ENCODE data around the gene STAC.

STAC gene

DNA sequence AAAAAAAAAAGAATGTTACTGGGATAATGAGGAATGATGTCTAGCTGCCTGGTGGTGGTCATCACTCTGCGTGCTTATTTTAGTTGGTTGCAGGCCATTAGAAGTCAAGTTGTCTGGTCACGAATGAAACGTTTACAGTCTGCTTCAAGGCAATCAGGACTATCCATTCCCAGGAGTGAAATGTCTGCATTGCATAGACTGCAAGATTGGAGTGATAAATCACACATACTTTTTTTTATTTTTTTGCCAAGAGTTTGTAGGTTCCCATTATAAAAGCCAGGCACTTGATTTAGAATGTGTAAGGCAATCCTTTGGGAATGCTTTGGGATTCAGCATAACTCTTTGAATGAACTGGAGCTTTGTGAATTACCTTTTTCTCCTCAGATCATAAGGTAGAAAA lies 132.3 kb downstream of the STAC start:
- no peak for DNase-seq (ENCODE audit: low read depth in 3 of 3, low spot score in 1 of 3)

DNA sequence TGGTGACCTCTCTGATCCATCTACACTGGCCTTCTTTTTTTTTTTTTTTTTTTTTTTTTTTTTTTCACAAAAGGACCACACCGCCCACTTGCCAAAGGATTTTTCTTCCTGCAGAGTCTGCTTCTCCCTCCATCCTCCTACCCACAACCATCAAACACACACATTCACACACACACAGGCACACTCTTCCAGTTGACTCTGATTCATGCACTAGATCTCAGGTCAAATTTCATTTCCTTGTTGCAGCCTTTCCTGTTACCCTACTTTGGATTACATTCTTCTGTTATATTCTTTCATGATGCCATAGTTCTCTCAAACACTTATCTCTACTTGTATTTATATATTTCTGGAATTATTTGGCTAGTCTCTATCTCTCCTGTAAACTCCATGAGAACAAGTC lies 133.9 kb downstream of the STAC start:
- no peak for DNase-seq (ENCODE audit: low read depth in 3 of 3, low spot score in 1 of 3)

DNA sequence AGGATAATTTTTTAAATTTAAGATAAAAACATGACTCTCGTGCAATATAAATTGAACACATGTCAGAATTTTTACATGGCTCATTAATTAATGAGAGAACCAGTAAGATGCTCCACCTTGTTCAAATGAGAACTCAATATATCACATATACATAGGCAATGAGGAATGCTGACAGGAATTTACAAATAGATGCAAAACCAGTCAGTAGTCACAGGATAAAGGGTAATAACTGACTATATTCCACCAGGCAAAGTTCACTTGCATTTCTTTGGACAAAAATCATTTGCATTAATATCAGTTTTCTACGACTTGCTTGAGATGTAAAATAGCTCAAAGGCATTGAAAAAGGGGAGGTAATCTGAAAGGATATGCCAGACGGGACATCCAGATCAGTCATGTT lies 139.4 kb downstream of the STAC start:
- DNase-seq (ENCODE audit: low read depth in 3 of 3, low spot score in 1 of 3): no peak

DNA sequence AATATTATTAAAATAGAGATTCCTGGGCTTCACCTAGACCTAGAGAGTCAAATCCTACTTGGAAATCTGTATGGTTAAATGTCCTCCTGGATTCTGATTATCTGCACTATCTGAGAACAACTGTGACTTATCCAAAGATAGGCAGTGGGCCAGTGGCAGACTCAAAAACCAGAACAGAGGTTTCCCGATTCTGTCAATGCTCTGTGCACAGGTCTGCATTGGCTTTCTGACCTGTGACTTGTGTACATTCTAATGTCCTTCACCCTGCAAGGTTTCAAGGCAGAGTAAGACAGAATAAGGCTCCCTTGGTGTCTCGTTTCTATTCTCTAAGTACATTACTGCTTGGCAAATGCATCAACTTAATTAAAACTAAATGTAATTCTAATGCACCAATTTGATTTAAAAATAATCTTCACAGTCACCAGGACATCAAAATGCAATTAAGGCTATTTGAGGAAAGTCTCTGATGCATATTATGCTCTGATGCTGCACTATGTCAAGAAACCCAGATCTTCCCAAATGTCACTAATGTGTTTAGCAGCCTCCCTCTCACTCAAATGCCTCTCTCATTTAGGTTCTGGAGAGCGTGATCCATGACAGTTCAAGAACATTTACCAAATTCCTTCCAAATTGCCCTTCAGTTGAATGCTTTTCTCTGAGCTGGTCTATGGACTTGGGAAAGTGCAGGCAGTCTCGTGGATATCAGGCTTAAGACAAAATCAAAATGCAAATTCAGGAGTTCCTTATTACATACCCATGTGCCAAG lies 140.1 kb downstream of the STAC start:
- DNase-seq (ENCODE audit: low read depth in 3 of 3, low spot score in 1 of 3): no peak

DNA sequence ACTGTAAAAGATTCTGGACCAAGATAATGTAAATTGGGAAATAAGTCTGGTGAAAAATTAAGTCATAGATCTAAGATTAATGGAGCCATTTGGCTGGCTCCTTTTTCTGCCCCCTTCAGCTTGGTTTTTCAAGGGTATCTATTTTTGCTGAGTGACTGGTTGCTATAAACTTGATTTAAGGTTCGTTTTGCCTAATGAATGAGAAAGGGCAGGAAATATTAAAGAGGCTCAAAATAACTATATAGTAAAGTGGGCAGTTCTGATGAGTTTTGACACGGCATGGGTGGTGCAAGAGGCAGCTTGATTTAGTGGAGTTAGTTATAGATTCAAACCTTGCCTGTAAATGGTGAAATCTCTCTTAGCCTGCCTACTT lies 140.7 kb downstream of the STAC start:
- DNase-seq (ENCODE audit: low read depth in 3 of 3, low spot score in 1 of 3): no peak

DNA sequence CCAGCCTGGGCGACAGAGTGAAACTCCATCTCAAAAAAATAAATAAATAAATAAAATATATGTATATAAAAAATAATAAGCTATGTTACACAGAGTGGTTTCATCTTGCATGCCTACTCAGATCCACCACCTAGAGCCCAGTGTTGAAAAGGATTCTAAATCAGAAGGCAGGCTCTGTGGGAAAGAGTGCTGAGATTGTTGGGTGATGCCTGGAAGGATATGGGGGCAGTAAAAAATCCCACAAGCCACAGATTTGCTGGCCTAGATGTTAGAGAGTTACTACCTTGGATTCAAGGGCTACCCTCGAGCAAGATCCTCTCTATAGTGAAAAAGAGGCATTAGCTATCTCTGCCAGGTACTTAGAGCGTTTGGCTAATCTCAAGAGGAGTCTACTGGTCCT lies 144.3 kb downstream of the STAC start:
- no peak for DNase-seq (ENCODE audit: low read depth in 3 of 3, low spot score in 1 of 3)

DNA sequence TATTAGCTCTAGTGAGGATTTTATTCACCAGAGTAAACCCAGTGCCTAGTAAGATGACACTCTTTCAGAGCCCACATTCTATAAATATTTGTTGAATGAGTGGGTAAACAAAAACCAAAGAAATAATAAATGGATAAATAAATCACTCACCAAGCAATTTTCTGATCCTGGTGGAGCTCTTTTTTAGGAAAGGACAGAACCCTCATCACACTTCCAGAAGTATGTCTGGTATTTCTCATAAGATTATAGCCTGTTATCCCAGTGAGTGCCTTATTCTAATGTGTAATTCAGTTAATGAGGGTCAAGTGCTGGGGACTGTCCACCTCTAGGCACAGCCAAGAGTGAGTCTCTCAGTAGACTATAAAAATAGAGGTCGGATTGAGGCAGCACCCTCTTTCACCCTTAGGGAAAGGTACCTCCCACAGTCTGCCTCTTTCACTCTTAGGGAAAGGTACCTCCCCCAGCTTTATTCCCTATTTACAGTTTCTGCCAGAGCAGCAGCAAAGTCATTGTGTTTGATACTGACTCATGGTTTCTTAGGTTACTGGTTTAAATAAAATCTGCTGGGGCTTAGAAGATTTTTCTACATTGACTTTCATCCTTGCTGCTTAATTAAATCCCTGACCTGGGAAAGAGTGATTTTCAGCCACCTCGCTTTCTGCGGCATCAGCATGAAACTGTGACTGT lies 145.0 kb downstream of the STAC start:
- DNase-seq (ENCODE audit: low read depth in 3 of 3, low spot score in 1 of 3): no peak

DNA sequence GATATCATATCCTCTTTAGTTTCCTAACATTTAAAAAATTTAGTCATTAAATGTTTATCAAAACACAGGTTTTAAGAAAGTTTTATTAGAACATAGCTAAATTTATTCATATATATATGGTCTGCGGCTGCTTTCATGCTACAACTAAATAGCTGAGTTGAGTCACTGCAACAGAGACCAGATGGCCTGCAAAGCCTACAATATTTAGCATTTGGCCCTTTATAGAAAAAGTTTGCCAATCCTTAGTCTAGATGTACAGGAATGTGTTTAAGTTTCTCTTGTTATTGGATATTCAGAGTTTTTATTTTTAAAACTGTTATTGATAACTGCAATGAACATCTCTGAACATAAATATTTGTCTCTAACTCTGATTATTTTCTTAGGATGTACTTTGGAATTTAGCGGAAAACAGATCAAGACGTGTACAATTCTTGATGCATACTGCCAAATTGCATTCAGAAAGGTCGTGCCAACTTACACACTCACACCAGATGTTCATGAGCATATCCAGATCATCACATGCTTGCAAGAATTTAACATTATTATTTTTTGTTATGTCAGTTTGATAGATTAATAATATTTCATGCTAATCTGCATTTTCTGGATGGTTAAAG lies 157.9 kb downstream of the STAC start:
- DNase-seq (ENCODE audit: low read depth in 3 of 3, low spot score in 1 of 3): no peak

DNA sequence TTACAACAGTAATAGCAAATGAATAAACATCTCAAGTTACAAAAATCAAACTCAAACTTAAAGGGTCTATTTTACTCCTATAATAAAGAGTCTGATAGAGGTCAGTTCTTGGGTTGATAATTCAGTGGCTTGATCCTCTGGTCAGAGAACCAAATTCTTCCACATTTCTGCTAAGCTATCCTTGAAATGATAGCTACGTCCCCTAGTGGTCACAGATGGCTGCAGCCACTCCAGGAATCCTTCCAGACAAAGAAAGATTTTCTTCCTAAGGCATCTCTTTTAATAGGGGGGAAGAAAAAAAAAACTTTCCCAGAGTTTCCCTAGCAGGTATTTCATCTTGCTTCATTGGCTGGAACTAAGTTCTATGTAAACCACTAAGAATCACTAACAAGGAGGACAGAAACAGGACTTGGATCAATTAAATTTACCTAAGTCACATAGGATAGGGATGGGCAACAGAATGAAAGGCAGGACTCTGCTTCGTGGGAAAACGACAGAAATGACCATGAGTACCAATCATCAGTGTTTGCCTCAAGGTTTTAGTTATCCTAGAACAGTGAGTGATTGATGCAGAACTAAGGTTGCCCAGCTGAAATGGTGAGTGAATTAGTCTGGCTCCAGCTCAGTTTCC lies 160.7 kb downstream of the STAC start:
- no peak for DNase-seq (ENCODE audit: low read depth in 3 of 3, low spot score in 1 of 3)

DNA sequence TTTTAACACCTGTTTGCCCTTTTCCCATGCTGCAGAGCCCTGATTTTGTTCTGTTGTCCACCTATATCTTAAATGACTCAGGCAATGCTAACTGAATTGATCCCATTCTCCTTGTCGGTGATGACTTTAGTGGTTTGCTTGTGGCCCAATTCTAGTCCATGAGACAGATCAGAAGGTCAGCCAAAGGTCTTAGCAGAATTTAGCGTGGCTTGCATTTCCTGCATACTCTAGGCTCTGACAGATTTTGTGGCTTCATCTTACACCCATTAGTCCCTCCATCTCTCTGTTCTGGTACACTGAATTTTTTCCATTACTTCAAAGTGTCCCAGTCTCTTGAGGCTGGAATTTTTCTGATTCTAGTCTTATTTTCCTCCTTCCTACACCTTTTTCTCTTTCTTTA lies 161.9 kb downstream of the STAC start:
- DNase-seq (ENCODE audit: low read depth in 3 of 3, low spot score in 1 of 3): no peak

DNA sequence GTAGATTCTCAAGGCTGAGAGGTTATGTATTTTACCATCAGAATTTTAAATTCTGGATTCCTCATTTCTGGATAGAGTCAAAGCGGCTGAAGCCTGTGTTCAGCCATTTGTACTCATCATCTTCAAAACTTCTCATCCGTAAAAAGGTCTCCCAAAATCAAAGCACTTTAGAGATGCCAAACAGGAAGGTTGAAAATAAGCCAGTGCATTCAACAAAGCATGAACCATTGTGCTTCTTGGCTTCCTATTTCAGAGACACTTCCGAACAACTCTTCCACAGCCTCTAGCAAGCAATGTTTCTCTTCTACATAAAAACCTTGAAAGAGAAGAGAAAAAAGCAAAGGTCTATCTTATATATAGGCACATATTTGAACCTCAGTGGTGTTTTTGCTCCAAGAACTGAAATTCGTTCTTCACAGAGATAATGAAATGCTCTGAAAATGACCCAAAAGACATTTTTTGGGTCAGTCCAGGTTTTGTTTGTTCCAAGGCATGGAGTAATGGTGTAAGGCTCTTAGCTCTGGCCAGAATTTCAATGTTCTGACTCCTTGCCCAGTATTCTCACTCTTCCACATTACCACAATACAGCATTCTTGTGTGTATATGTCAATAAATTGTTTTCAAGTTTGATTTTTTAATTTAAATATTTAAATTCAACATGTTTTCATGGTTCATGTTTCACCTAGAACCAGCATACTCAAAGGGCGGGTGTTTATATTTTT lies 163.1 kb downstream of the STAC start:
- DNase-seq (ENCODE audit: low read depth in 3 of 3, low spot score in 1 of 3): no peak

DNA sequence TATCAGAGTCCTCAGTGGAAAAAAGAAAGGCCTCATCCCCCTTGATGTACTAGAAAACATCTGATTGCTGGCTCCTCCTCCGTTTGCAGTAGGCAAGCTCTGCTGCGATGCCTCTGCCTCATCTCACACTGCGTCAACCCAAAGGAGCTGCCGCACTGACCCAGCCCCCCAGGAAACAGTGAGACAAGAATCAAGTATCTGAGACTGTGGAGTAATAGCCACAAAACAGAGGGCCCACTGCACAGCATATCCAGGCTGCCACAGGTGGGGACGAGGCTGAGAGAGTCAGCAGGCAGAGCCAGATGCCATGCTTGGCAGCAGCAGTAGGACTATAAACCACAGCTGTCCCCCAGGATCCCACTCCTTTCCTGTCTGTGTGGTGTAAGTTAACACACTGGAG lies 165.9 kb downstream of the STAC start:
- DNase-seq (ENCODE audit: low read depth in 3 of 3, low spot score in 1 of 3): no peak

DNA sequence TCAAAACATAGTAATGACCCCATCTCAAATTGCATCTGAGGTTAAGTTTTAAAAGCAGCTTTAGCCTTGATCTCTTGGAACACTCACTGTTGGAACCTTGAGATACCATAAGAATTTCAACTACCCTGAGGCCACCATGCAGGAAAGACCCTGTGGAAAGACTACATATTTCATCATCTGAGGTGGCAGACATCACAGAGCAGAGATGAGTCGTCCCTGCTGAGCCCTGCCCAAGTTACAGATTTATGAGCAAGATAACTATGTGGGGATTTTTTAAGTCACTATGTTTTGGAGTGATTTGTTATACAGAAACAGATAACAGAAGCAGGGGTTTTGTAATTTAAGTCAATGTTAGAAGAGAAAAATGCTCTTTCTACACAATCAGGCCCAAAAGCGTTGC lies 168.4 kb downstream of the STAC start:
- no peak for DNase-seq (ENCODE audit: low read depth in 3 of 3, low spot score in 1 of 3)

DNA sequence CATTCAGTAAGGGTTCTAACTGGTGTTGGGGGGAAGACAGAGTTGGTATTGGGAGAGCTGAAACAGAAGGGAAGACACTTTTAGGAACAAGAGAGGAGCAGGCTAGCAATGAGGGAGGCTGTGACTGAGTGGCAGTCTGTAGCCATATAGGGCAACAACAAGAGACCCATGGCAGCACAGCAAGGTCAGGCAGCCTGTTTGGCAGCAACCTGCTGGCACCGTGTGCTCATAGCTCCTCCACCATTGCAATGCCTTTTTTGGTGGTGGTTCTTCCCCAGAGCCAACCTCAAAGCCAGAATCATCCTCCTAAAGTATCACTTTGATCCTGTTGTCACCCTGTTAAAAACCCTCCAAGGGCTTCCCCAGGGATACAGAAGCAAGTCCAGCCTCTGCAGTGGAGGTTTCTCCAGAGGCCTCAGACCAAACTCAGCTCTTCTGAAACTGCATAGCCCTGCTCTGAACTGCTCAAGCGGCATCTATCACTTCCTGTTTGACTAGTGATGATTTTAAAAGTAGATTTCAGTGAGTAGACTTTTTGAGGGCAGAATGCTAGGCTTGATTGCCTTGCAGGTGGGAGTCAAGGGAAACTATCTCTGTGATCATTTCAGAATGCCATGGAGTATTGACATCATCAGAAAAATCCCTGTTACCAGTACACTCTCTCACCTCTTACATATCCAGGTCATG lies 176.9 kb downstream of the STAC start:
- DNase-seq (ENCODE audit: low read depth in 3 of 3, low spot score in 1 of 3): no peak

DNA sequence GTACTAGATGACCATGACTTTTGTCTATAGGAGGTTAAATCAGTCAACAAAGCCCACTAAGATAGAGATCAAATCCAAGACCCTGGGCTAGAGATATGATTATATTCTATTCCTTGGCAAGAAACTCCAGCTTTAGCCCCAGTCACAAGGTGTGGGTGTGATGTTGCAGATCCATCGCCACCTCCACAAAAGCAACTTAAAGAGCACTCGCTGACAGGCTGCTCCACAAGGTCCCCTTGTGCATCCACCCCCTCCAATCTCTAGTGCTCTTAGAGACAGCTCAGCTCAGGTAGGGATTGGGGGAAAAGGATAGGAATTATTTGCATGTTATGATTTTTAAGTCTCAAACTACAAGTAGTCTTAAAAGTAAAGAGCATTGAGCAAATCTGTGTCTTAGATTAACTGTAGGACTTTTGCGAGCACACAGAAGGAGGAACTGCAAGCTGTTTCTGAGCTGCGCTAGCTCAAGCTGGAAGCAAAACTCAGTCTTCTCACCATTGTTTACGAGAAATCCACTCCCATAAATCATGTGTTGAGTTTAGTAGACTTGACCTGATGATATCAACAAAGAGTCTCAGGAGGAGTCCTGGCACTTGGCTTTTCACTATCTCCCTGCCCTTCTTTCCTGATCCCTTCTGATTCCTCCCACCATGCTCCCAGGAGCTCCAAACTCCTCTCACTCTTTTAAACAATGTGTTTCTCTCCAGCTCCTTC lies 177.6 kb downstream of the STAC start:
- no peak for DNase-seq (ENCODE audit: low read depth in 3 of 3, low spot score in 1 of 3)

DNA sequence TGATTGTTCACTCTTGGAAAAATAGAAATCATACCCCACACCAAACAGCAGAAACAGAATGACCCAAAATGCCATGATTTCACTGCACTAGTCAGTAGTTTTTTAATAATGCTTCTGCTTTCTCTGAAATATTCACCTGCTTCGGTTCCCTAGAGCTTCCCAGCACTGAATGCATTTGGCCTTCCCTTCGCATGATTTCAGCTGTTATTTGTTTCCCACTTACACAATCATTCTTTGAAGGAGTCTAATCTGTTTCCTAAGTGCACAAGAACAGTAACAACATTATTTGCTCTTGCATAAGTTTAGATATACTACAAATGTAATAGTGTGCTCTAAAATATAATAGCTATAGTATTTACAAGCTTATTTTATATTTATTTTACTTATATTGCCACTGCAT lies 178.7 kb downstream of the STAC start:
- DNase-seq (ENCODE audit: low read depth in 3 of 3, low spot score in 1 of 3): no peak

DNA sequence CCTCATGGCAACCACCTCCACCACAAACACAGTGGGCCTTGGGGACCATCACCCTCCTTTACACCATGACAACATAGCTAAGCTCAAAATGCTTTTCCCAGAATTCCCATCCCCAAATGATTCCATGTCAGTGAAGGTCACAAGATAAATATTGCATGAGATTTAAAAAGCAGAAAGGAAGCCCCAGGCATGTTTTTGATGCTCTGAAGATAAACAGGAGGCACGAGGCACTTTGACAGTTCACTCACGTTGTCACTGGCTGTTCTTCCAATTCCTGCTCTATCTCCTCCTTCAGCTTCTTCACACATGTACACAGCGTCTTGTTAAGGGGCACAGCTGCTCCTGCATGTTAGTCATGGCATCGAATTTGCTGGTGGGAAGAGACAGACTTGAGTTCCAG lies 180.4 kb downstream of the STAC start:
- no peak for DNase-seq (ENCODE audit: low read depth in 3 of 3, low spot score in 1 of 3)

DNA sequence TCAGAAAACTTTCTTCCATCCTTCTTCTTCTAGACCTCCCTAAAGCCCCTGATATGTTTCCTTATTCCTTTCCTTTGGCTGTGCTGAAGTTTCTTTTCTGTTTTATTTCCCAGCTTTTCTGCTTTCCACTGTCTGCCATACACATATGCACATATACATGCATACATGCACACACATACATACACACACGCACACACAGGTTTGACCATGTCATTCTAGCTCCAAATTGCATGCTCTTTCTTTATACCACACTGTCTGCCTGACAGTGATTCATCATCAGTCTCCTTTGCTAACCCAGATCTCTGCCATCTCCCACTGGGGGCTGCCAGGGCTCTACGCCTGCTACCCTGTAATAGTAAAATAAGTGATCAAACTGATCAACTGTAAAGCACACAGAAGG lies 181.3 kb downstream of the STAC start:
- no peak for DNase-seq (ENCODE audit: low read depth in 3 of 3, low spot score in 1 of 3)

DNA sequence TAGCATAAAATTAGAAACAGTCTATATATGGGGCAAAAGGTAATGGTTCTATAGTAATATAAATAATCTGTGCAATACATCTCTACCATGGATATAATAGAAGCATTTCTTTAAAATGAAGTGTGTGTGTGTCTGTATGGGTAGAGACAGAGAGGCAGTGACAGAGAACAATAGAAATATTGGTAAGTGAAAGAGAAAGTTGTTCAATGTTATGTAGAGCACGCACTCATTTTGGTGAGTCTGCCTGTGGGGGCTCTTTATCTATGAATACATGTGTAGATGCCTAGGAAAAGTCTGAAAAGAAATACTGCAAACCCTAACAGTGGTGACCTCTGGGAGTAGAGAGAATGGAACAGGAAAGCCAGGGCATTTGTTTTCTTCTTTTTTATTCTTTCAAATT lies 182.6 kb downstream of the STAC start:
- DNase-seq (ENCODE audit: low read depth in 3 of 3, low spot score in 1 of 3): no peak

DNA sequence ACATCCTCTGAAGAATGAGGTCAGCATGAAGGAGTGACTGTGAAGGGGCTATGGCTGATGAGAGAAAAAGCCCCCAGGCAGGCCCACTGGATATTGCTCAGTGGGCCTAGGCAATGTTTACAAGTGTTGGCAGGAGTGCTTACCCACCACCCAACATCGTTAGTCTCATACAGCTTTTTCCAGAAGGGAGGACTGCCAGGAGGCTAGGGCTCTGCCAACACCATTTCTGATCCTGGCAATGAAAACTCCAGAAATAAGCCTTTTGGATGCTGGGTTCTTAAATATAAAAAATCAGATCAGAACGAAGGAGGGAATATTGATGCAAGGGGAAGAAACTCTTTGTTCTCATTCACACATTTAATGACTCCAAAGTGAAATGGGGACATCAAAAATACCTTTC lies 194.9 kb downstream of the STAC start:
- DNase-seq (ENCODE audit: low read depth in 3 of 3, low spot score in 1 of 3): no peak
